Osteocyte (in vitro differentiated cells): ENCODE measurements around the gene SPRR2G. TPM values are rescaled to one million over a fixed set of nuclear protein-coding genes. Genes with fewer than 3 reads are reported as not detected.
"Not testable (repeated sequence)": the region's sequence is repeated elsewhere in the genome, so short reads cannot be mapped to it uniquely, and the experiment has no call there.

Source experiments
- DNase-seq: peaks from one replicate; pipeline ENCODE4 v3.0.0; 2021; ENCODE audit warnings: mixed read lengths; ENCODE audit not compliant: unreplicated experiment; ENCODE audit errors: extremely low spot score
- H3K27ac Mint-ChIP-seq: one replicate; pipeline ENCODE4 v1.8.0; 2021; ENCODE audit warnings: mild to moderate bottlenecking, mixed read lengths; ENCODE audit not compliant: unreplicated experiment
- H3K27me3 Mint-ChIP-seq: one replicate; pipeline ENCODE4 v1.8.0; 2021; ENCODE audit warnings: mixed read lengths; ENCODE audit not compliant: unreplicated experiment
- H3K36me3 Mint-ChIP-seq: one replicate; pipeline ENCODE4 v1.8.0; 2021; ENCODE audit warnings: mixed read lengths; ENCODE audit not compliant: unreplicated experiment
- H3K4me1 Mint-ChIP-seq: one replicate; pipeline ENCODE4 v1.8.0; 2021; ENCODE audit warnings: mixed read lengths; ENCODE audit not compliant: unreplicated experiment
- H3K4me3 Mint-ChIP-seq: one replicate; pipeline ENCODE4 v1.8.0; 2021; ENCODE audit warnings: mild to moderate bottlenecking, moderate library complexity, mixed read lengths; ENCODE audit not compliant: unreplicated experiment
- H3K9me3 Mint-ChIP-seq: one replicate; pipeline ENCODE4 v1.8.0; 2021; ENCODE audit warnings: mixed read lengths; ENCODE audit not compliant: unreplicated experiment
- CTCF ChIP-seq: fragments of 200-600 bp; sonication (generic); IDR thresholded peaks from 2 replicates; pipeline ENCODE4 v1.5.0; 2021; ENCODE audit warnings: antibody characterized with exemption, mild to moderate bottlenecking, moderate library complexity
- total RNA-seq: library from RNA; stranded (reverse); gene quantifications from 2 replicates; pipeline ENCODE4 v1.2.1, GENCODE V29; 2021

Gene SPRR2G
- total RNA-seq, 1 donor from 2014 or later = not detected

GRCh38 chr1:153127296-153127695 lies 23.4 kb downstream of the SPRR2G start:
- Mint-ChIP-seq H3K4me1 (no peaks in the 10 kb centered on the region), H3K27me3 (no peaks in the 10 kb centered on the region), H3K27ac (no peak overlapping the region), H3K9me3 (no peaks in the 10 kb centered on the region), H3K36me3 (no peaks in the 10 kb centered on the region), H3K4me3 (no peak overlapping the region)
- TF ChIP-seq CTCF = no peak
- DNase-seq = no peak

- no peaks in the 10 kb centered on the region for H3K4me1 Mint-ChIP-seq
- H3K9me3 Mint-ChIP-seq = no peaks in the 10 kb centered on the region
- H3K27ac Mint-ChIP-seq = no peak overlapping the region
- no peak for TF ChIP-seq CTCF
- H3K27me3 Mint-ChIP-seq = no peaks in the 10 kb centered on the region
- no peaks in the 10 kb centered on the region for H3K36me3 Mint-ChIP-seq
- no peak overlapping the region for H3K4me3 Mint-ChIP-seq
- no peak for DNase-seq
Measured at GRCh38 chr1:153125536-153125935, 25.2 kb downstream of the SPRR2G start.

- H3K9me3 Mint-ChIP-seq, H3K36me3 Mint-ChIP-seq, H3K27me3 Mint-ChIP-seq, H3K4me1 Mint-ChIP-seq, H3K4me3 Mint-ChIP-seq, DNase-seq, H3K27ac Mint-ChIP-seq: not testable (repeated sequence)
Measured at GRCh38 chr1:153123793-153124192, 26.9 kb downstream of the SPRR2G start.

- Mint-ChIP-seq H3K27ac (no peak overlapping the region), H3K4me1 (no peaks in the 10 kb centered on the region), H3K36me3 (no peaks in the 10 kb centered on the region), H3K27me3 (no peaks in the 10 kb centered on the region), H3K9me3 (no peaks in the 10 kb centered on the region), H3K4me3 (no peak overlapping the region)
- DNase-seq = no peak
- TF ChIP-seq CTCF = no peak
Measured at GRCh38 chr1:153122831-153123421, 27.8 kb downstream of the SPRR2G start.

- Mint-ChIP-seq H3K9me3 (no peaks in the 10 kb centered on the region), H3K36me3 (no peaks in the 10 kb centered on the region), H3K27me3 (no peaks in the 10 kb centered on the region), H3K27ac (no peak overlapping the region), H3K4me3 (no peak overlapping the region), H3K4me1 (no peaks in the 10 kb centered on the region)
- no peak for TF ChIP-seq CTCF
- no peak for DNase-seq
Measured at GRCh38 chr1:153120945-153121344, 29.7 kb downstream of the SPRR2G start.
